ENCODE results near the gene VAMP3. TPM values are rescaled to one million over a fixed set of nuclear protein-coding genes. Genes with fewer than 3 reads are reported as not detected.

VAMP3 gene
- total and polyA plus RNA-seq, 2 experiments from 2014 or later = 51.2 to 68.4 TPM

DNA sequence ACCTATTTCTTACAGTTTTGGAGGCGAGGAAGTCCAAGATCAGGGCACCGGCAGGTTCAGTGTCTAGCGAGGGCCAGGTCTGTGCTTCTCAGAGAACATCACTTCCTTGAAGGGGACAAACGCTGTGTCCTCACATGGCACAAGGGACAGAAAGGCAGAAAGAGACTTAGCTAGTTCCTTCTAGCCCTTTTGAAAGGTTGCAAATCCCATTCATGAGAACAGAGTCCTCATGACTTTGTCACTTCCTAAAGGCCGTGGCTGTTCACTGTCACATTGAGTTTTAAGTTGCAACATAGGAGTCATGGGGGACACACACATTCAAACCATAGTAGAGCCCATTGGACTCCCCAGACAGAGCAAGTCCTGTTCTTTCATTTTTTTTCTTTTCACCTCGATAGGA is 40.4 kb downstream of the VAMP3 start:
- TF ChIP-seq, protein P1, sequence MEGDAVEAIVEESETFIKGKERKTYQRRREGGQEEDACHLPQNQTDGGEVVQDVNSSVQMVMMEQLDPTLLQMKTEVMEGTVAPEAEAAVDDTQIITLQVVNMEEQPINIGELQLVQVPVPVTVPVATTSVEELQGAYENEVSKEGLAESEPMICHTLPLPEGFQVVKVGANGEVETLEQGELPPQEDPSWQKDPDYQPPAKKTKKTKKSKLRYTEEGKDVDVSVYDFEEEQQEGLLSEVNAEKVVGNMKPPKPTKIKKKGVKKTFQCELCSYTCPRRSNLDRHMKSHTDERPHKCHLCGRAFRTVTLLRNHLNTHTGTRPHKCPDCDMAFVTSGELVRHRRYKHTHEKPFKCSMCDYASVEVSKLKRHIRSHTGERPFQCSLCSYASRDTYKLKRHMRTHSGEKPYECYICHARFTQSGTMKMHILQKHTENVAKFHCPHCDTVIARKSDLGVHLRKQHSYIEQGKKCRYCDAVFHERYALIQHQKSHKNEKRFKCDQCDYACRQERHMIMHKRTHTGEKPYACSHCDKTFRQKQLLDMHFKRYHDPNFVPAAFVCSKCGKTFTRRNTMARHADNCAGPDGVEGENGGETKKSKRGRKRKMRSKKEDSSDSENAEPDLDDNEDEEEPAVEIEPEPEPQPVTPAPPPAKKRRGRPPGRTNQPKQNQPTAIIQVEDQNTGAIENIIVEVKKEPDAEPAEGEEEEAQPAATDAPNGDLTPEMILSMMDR (IDR thresholded peaks at IDR 0.05; ENCODE audit: low read depth, low read length) = no peak
- H3K27me3 ChIP-seq = no peaks in the 10 kb centered on the region
- no peak overlapping the region for H3K4me3 ChIP-seq
- DNase-seq (ENCODE audit: low read depth in 1 of 2, low spot score in 1 of 2) = no peak
- no peak overlapping the region for H3K27ac ChIP-seq
- no peaks in the 10 kb centered on the region for H3K9me3 ChIP-seq (ENCODE audit: low read depth)
- H3K36me3 ChIP-seq = peaks cover 8% of the 10 kb centered on the region
- no peaks in the 10 kb centered on the region for H3K4me1 ChIP-seq (ENCODE audit: low read depth)

DNA sequence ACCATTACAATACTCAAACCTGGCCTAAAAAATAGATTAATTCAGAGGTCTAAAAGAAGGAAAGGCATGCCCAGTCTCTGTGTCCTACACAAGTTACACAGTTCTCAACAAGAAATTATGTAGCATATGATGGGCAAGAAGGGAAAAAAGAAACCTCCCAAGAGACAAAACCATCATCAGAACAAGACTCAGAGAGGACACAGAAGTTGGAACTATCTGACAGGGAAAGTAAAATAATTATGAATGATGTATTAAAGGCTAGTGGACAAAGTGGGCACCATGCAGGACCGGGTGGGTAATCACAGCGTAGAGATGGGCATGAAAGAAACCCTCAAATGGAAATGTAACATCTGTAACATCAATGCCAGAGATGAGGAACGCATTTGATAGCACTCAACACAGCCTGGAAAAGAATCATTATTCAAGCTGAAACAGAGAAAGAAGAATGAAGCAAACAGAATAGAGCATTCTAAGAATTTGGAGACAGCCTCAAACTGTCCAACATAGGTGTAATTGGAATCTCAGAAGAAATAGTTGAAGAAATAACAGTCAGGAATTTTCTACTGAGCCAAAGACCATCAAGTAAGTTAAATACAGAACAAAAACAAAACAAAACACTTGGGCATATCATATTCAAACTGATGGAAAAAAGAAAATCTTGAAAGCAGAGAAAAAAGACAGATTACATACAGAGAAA is 42.7 kb downstream of the VAMP3 start:
- TF ChIP-seq, protein P1 (IDR thresholded peaks at IDR 0.05; ENCODE audit: low read depth, low read length) = no peak
- Histone ChIP-seq H3K4me1 (ENCODE audit: low read depth) (no peaks in the 10 kb centered on the region), H3K36me3 (peaks cover 8% of the 10 kb centered on the region), H3K27me3 (no peaks in the 10 kb centered on the region), H3K4me3 (no peak overlapping the region), H3K27ac (no peak overlapping the region), H3K9me3 (ENCODE audit: low read depth) (no peaks in the 10 kb centered on the region)
- DNase-seq (ENCODE audit: low read depth in 1 of 2, low spot score in 1 of 2) = no peak

DNA sequence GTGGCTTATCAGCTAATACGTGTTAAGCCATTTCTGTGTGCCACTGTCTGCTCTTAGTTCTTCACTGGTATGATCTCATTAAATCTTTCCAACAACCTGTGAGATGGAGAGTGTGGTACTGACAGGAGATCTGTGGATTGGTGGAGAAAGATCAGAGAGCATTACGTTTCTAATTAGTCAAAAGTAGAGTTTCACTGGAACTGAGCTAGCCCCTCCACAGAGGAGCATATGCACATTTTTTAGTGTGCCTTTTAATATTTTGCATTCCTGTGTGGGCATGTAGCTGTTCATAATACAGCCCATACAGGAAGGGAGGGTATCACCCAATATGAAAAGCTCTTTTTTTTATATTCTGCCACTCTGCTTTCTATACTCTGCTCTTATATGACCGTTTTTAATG is 50.2 kb downstream of the VAMP3 start:
- TF ChIP-seq, protein P1 (IDR thresholded peaks at IDR 0.05; ENCODE audit: low read depth, low read length) = no peak
- H3K36me3 ChIP-seq = peaks cover 8% of the 10 kb centered on the region
- H3K4me3 ChIP-seq = no peak overlapping the region
- no peak for DNase-seq (ENCODE audit: low read depth in 1 of 2, low spot score in 1 of 2)
- H3K27me3 ChIP-seq = no peaks in the 10 kb centered on the region
- H3K9me3 ChIP-seq (ENCODE audit: low read depth) = no peaks in the 10 kb centered on the region
- no peak overlapping the region for H3K27ac ChIP-seq
- H3K4me1 ChIP-seq (ENCODE audit: low read depth) = no peaks in the 10 kb centered on the region

DNA sequence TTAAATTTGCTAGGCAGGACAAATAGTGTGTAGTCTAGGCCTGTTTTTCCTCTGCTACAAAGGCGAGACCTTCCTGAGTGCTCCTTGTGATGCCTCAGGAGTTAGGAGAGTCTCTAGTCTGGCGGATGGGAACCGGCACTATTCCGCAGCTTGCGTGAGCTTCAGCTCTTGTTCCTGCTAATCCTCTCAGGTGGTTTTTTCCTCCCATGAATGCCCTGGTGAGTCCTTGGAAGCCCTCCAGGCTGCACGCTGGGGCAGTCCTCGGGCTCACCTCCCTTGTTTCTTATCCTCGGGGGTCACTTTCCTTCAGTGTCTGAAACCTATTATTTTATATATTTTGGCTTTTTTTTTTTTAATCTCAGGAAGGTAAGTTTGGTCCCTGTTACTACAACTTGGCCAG is 53.6 kb downstream of the VAMP3 start:
- H3K4me1 ChIP-seq (ENCODE audit: low read depth) = no peaks in the 10 kb centered on the region
- no peak overlapping the region for H3K4me3 ChIP-seq
- TF ChIP-seq, protein P1 (IDR thresholded peaks at IDR 0.05; ENCODE audit: low read depth, low read length) = no peak
- no peaks in the 10 kb centered on the region for H3K27me3 ChIP-seq
- H3K9me3 ChIP-seq (ENCODE audit: low read depth) = no peaks in the 10 kb centered on the region
- no peak overlapping the region for H3K27ac ChIP-seq
- peaks cover 4% of the 10 kb centered on the region for H3K36me3 ChIP-seq
- no peak for DNase-seq (ENCODE audit: low read depth in 1 of 2, low spot score in 1 of 2)

DNA sequence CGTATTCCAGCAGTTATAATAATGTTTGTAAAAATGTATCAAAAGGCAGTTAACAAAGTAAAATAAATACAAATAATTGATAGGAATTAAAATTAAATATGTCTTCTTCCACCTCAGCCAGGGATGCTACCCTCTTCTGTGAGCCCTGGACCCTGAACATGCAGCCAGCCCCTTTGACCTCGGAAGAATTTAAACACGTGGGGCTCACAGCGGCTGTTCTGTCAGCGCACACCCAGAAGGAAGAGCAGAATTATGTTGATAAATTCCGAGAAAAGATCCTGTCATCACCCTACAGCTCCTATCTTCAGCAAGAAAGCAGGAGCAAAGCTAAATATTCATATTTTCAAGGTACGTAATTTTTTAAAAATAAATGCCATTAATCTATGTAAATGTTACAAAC is 55.3 kb downstream of the VAMP3 start:
- Histone ChIP-seq H3K27me3 (no peaks in the 10 kb centered on the region), H3K27ac (no peak overlapping the region), H3K4me3 (no peak overlapping the region), H3K9me3 (ENCODE audit: low read depth) (no peaks in the 10 kb centered on the region), H3K36me3 (peaks cover 4% of the 10 kb centered on the region), H3K4me1 (ENCODE audit: low read depth) (no peaks in the 10 kb centered on the region)
- DNase-seq (ENCODE audit: low read depth in 1 of 2, low spot score in 1 of 2) = no peak
- TF ChIP-seq, protein P1 (IDR thresholded peaks at IDR 0.05; ENCODE audit: low read depth, low read length) = no peak

Measured in cardiac muscle cell (in vitro differentiated cells and primary cell).